Keratinocyte (primary cell): Measurements from ENCODE around the gene MRPL44.

Experiments used
- CTCF ChIP-seq, 3 experiments: IDR thresholded peaks in 1 of 3; conservative IDR thresholded peaks in 1 of 3; optimal IDR thresholded peaks in 1 of 3; 2 replicates in 2 of 3; 3 replicates in 1 of 3; pipeline versions ENCODE3 to v1.5.1; 2011; ENCODE audit warnings: low read length in 3 of 3, mild to moderate bottlenecking in 3 of 3, moderate library complexity in 2 of 3, control low read depth in 1 of 3, inconsistent platforms in 1 of 3; ENCODE audit not compliant: insufficient read depth in 2 of 3; ENCODE audit errors: extremely low read depth in 1 of 3
- EZH2 ChIP-seq: IDR thresholded peaks from one replicate; pipeline ENCODE4 v1.6.1; 2012; ENCODE audit warnings: inconsistent platforms, mild to moderate bottlenecking, low read length, moderate library complexity

DNA sequence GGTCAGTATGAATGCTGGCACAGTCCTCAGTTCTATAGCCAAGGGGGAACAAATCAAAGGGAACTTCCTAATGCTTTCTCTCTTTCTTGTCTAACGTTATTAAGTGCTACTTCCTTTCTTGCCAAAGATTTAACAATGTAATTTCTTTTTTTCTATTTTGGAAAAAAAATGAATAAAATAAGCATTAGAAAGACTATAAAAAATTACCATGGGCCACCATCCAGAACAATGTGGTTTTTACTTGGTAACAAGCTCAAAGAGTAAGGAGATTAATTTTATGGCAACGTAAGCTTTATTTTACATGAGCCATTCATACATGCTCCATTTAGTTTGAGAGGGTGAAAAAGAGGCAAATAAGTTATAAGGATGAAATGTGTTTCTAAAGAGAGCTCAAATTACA is 41.7 kb downstream of the MRPL44 start:
- TF ChIP-seq CTCF (optimal IDR thresholded peaks at IDR 0.05 in 1 of 3, IDR thresholded peaks at IDR 0.05 in 1 of 3, conservative IDR thresholded peaks at IDR 0.05 in 1 of 3; ENCODE audit: extremely low read depth in 1 of 3, insufficient read depth in 2 of 3, low read length in 3 of 3): no peak
- TF ChIP-seq EZH2: no peak
